Ectodermal cell (in vitro differentiated cells): ENCODE data around the gene TRIM46.
A peak's percentile ranks its signal among the peaks of the same experiment; 100 is the strongest.

Experiments used
- H3K27ac ChIP-seq: 2 replicates; pipeline ENCODE4 v1.7.0; 2013; ENCODE audit warnings: mild to moderate bottlenecking, low read depth, low read length; ENCODE audit not compliant: insufficient read depth, poor library complexity, severe bottlenecking
- H3K27me3 ChIP-seq: 2 replicates; pipeline ENCODE4 v1.7.0; 2013; ENCODE audit warnings: mild to moderate bottlenecking, low read length; ENCODE audit not compliant: insufficient read depth, control insufficient read depth, poor library complexity, severe bottlenecking
- H3K36me3 ChIP-seq: one replicate; pipeline ENCODE4 v1.7.0; 2013; ENCODE audit warnings: low read length; ENCODE audit not compliant: control insufficient read depth, insufficient read depth
- H3K4me1 ChIP-seq: one replicate; pipeline ENCODE4 v1.7.0; 2013; ENCODE audit warnings: low read length; ENCODE audit not compliant: control insufficient read depth, insufficient read depth
- H3K4me3 ChIP-seq: 2 replicates; pipeline ENCODE4 v1.7.0; 2013; ENCODE audit warnings: low read depth, low read length, control low read depth; ENCODE audit not compliant: insufficient read depth
- H3K9me3 ChIP-seq: 2 replicates; pipeline ENCODE4 v1.7.0; 2013; ENCODE audit warnings: mild to moderate bottlenecking, low read length, moderate library complexity; ENCODE audit not compliant: control insufficient read depth
- WGBS, 2 experiments: methylation state at CpG; one replicate each; pipeline ENCODE4 v1.1.7; 2013; ENCODE audit warnings: missing lambda C conversion rate in 2 of 2; 5-methylcytosine and 5-hydroxymethylcytosine counted together

Gene TRIM46

DNA sequence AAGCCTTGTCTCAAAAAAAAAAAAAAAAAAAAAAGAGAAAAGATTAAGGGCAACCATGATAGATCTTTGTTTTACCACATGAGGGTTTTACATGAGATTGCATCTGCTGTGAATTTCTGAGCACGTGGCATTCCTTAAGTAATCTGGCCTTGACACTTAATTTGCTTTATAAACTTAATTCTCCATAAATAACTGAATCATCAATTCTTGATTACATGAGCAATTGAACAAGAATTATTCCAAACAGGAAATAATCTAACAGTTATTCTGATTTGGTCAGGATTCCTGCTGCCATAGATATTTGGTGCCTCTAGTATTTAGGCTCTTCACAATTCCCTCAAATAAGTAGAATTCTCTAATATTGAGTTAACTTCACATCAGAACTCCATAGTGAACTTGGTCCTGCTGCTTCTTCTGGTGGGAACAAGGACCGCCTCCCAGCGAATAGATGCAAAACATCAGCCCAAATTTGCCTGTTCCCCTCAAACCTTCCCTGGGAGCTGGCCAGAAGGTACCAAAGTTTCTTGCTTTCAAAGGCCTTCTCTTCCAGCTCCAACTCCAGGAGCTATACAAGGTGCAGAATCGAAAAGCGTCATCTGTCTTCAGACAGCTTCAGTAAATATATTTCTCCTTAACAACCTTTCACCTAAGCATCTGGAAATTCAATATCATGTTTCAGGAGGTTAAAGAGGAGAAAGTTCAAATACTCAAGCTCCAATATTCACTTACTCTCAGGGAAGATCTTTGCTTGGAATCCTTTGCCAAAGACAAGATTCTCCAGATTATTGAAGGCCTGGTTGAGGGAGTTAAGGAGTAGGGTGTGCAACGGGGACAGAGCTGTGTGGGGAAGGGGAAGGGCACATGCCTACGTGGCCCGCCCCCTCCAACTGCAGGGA, 1.6 kb upstream of the TRIM46 start:
- 55 to 59% methylated on average over 8 of the region's 8 CpGs for WGBS, 2 experiments
- H3K9me3 ChIP-seq = no peaks in the 10 kb centered on the region
- H3K4me3 ChIP-seq = peak overlapping the region; percentile 86
- peaks cover 11% of the 10 kb centered on the region for H3K4me1 ChIP-seq
- no peak overlapping the region for H3K27ac ChIP-seq
- H3K36me3 ChIP-seq = no peaks in the 10 kb centered on the region
- no peaks in the 10 kb centered on the region for H3K27me3 ChIP-seq

DNA sequence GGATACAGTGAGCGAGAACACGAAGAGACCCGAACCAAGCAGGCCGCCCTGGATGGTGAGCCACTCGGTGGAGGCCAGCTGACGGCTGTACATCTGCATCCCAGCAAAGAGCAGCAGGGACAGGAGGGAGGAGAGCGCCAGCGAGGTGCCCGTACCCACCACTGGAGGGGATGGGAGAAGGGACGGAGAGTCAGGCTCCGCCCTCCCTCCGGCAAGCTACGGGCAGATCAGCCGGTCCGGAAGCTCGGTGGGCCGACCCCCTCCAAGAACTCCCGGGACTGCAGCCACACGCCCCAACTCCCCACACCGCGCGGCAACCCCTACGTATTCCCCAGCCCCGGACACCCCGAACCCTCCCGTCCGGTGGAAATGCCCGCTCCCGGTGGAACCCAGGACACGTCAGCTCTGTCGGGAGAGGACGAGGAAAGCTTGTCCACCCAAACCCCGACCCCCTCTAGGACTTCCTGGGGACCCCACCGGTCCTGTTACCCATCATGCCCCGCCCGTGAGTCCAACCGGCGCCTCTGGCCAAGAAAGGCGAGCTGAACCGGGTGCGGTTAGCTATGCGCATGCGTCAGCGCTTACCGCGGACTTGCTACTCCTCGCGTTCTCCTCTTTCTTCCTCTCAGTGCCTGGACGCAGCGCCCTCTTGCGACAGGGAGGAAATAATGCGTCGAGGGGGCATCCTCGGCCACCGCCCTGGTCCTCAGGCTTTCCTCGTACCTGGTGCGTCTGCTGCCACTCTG, 744 bp upstream of the TRIM46 start, which contains the start of gene KRTCAP2:
KRTCAP2 (minus strand) TSS at position 573 of the 746 bp plus-strand sequence; CDS start at position 493, 80 bp downstream.
- no peaks in the 10 kb centered on the region for H3K9me3 ChIP-seq
- WGBS, 2 experiments = 0% methylated on average over 57 of the region's 57 CpGs
- peaks cover 10% of the 10 kb centered on the region for H3K4me1 ChIP-seq
- peaks cover 5% of the 10 kb centered on the region for H3K36me3 ChIP-seq
- H3K27me3 ChIP-seq = no peaks in the 10 kb centered on the region
- H3K4me3 ChIP-seq = peak within 1 kb of the TSS; percentile 86
- no peak within 1 kb of the TSS for H3K27ac ChIP-seq

DNA sequence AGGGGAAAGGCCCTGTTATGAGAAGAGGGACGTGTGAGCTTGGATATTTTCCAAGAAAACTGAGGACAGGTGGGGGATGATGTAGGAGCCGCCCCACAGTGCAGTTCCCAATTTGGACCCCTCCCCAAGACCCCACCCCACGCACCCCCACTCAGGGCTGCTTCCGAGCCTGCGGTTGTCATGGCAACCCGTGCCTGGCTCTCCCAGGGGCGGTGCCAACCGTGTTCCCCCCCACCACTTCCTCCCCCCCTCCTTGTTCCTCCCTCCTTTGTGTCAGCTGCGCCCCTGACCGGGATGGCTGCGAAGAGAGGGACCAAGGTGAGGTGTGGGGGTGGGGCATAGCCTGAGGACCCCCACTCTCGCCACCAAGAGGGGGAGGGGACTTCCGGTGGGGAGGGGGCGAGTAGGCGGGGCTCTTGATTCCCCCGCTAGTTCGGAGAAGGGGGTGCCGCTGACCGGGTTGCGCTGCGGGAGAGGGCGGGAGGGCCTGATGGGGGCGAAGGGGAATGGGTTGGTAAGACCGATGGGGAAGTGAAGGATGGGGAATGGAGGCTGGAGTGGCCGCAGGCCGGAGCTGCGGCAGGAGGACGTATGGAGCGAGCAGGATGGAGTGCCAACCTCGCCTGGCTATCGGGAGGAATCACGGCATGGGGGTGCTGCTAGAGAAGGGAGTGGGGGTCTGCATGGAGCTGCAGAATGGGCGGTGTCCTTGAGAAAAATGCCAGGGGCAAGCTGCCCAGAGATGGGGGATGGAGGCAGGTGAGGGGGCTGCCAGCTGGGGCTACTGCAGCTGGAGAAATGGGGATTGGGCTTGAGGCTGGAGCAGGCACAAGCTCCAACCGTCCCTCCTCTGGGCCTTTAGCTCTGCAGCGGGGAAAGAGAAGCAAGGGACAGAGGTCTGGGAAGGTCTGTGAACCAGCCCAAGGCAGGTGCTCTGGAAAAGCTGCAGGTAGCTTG, 953 bp downstream of the TRIM46 start:
- H3K9me3 ChIP-seq = no peaks in the 10 kb centered on the region
- no peak overlapping the region for H3K27ac ChIP-seq
- H3K4me1 ChIP-seq = peaks cover 10% of the 10 kb centered on the region
- no peaks in the 10 kb centered on the region for H3K27me3 ChIP-seq
- H3K4me3 ChIP-seq = peak overlapping the region; percentile 86
- WGBS, 2 experiments = 3 to 4% methylated on average over 32 to 33 of the region's 35 CpGs
- peaks cover 16% of the 10 kb centered on the region for H3K36me3 ChIP-seq

DNA sequence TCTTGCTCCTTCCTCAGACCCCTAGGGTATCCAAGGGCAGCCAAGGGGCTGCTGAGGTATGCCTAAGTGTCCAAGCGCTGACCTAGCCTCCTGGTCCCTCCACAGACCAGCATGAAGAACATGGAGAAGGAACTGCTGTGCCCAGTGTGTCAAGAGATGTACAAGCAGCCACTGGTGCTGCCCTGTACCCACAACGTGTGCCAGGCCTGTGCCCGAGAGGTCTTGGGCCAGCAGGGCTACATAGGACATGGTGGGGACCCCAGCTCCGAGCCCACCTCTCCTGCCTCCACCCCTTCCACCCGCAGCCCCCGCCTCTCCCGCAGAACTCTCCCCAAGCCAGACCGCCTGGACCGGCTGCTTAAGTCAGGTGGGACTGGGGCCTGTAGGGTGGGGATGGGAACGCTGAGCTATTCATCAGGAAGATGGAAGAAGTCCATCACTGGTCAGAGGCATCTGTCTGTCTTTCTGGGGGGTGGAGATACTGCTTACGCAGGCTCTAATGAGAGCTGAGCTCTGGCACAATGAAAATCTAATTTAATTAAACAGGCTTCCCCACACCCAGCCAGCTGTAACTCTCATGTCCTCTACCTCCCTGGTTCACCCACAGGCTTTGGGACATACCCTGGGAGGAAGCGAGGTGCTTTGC, 1.8 kb downstream of the TRIM46 start:
- 89 to 91% methylated on average over 12 of the region's 12 CpGs for WGBS, 2 experiments
- Histone ChIP-seq H3K4me3 (peak overlapping the region; percentile 86), H3K27ac (no peak overlapping the region), H3K27me3 (no peaks in the 10 kb centered on the region), H3K4me1 (peaks cover 10% of the 10 kb centered on the region), H3K36me3 (peaks cover 22% of the 10 kb centered on the region), H3K9me3 (no peaks in the 10 kb centered on the region)

DNA sequence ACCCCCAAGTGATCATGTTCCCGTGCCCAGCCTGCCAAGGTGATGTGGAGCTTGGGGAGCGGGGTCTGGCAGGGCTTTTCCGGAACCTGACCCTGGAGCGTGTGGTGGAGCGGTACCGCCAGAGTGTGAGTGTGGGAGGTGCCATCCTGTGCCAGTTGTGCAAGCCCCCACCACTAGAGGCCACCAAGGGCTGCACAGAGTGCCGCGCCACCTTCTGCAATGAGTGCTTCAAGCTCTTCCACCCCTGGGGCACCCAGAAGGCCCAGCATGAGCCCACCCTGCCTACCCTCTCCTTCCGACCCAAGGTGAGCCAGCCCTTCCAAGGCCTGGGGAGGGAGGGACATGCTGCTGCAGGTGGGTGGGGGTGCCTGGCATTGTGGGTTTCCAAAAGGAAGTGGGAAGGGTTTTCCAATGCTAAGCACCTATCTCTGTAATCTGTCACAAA, 2.3 kb downstream of the TRIM46 start:
- Histone ChIP-seq H3K27ac (no peak overlapping the region), H3K27me3 (no peaks in the 10 kb centered on the region), H3K4me1 (peaks cover 10% of the 10 kb centered on the region), H3K36me3 (peaks cover 22% of the 10 kb centered on the region), H3K4me3 (no peak overlapping the region), H3K9me3 (no peaks in the 10 kb centered on the region)
- WGBS, 2 experiments = 91 to 92% methylated on average over 8 to 9 of the region's 9 CpGs

DNA sequence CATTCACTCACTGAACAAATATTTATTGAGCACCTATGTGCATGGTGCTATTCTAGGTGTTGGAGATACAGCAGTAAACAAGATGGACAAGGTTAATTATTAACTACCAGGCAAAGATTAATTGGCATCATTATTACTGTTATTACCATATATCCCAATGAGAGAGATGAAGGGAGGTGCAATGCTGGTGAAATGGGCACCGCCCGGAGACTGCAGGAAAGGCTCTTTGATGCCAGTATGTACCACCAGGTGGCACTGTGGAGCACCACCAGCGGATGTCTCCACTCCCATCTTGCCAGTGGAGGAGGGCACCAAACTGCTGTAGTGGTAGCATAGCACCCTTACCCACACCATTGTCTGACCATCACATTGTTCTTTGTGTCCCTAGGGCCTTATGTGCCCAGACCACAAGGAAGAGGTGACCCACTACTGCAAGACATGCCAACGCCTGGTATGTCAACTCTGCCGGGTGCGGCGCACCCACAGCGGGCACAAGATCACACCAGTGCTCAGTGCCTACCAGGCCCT, 3.0 kb downstream of the TRIM46 start:
- no peaks in the 10 kb centered on the region for H3K27me3 ChIP-seq
- H3K4me1 ChIP-seq = peaks cover 10% of the 10 kb centered on the region
- peaks cover 22% of the 10 kb centered on the region for H3K36me3 ChIP-seq
- H3K27ac ChIP-seq = no peak overlapping the region
- 71 to 75% methylated on average over 8 of the region's 8 CpGs for WGBS, 2 experiments
- no peaks in the 10 kb centered on the region for H3K9me3 ChIP-seq
- no peak overlapping the region for H3K4me3 ChIP-seq

DNA sequence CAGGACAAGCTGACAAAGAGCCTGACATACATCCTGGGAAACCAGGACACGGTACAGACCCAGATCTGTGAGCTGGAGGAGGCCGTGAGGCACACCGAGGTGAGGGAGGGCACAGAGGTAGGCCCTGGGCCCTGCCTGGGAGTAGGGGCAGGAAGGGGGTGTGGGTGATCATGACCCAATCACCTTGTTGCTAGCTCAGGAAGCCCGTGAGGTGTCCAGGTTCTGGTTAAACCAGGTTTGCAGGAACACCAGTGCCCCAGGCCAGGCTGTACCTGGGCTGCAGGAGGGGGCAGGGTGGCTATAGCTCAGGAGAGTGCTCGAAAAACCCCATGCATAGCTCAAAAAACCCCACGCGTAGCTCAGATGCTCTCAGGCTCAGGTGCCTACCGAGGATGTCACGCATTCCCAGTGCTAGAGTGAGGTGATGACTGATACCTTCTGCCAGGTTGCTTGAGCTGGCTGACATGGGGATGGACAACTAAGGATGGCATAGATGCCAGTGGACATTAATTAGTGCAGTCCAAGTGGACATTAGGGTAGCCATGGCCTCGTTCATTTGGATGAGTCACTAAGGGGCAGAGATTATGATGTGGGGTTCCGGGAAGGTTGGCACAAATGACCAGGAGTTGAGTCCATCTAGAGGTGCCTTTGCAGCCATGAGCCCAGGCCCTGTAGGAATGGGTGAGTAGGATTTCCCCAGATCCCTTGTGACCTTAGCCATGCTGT, 3.7 kb downstream of the TRIM46 start:
- Histone ChIP-seq H3K9me3 (no peaks in the 10 kb centered on the region), H3K36me3 (peaks cover 22% of the 10 kb centered on the region), H3K27me3 (no peaks in the 10 kb centered on the region), H3K4me1 (peaks cover 5% of the 10 kb centered on the region), H3K4me3 (no peak overlapping the region), H3K27ac (no peak overlapping the region)
- WGBS, 2 experiments = 89 to 94% methylated on average over 11 of the region's 11 CpGs

DNA sequence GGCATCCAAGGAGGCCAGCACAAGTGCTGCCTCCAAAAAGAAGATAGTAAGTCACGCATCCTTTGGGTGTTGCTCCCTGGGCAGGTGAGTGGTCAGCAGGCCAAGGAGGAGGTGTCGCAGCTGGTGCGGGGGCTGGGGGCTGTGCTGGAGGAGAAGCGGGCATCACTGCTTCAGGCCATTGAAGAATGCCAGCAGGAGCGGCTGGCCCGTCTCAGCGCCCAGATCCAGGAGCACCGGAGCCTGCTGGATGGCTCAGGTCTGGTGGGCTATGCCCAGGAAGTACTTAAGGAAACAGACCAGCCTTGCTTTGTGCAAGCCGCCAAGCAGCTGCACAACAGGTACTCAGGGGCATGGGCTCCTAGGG, 4.3 kb downstream of the TRIM46 start:
- no peak overlapping the region for H3K4me3 ChIP-seq
- peaks cover 22% of the 10 kb centered on the region for H3K36me3 ChIP-seq
- 90% methylated on average over 9 of the region's 9 CpGs for WGBS, 2 experiments
- H3K27ac ChIP-seq = no peak overlapping the region
- peaks cover 5% of the 10 kb centered on the region for H3K4me1 ChIP-seq
- H3K27me3 ChIP-seq = no peaks in the 10 kb centered on the region
- no peaks in the 10 kb centered on the region for H3K9me3 ChIP-seq
